DMS114 treated with DMSO at 0.1 percent for 48 hours (cell line): ENCODE results near the gene METTL15.
"Not testable (repeated sequence)": the region's sequence is repeated elsewhere in the genome, so short reads cannot be mapped to it uniquely, and the experiment has no call there.

Experiments used
- DNase-seq: peaks from one replicate; lab custom pipeline; 2025; ENCODE audit not compliant: unreplicated experiment; lab: John Stamatoyannopoulos, UW

Gene METTL15

GRCh38 chr11:28108958-28109357 lies 770 bp downstream of the METTL15 start:
- no peak for DNase-seq

GRCh38 chr11:28110108-28110820 lies 2.1 kb downstream of the METTL15 start:
- peak; percentile 12 for DNase-seq

GRCh38 chr11:28110821-28111200 lies 2.6 kb downstream of the METTL15 start:
- DNase-seq = no peak

DNA sequence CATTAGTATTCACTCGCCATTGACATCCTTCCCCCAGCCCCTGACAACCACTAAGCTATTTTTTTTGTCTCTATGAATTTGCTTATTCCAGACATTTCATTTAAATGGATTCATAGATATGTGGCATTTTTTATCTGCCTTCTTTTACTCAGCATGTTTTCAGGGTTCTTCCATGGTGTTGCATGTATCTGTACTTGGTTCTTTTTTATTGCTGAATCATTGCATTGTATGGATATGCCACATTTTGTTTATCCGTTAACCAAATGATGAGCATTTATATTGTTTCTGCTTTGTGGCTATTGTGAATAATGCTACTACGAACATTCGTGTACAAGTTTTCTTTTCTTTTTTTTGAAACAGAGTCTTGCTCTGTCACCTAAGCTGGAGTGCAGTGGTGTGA lies 5.9 kb downstream of the METTL15 start:
- DNase-seq = no peak

- DNase-seq = no peak
Measured at GRCh38 chr11:28114731-28115130, 6.5 kb downstream of the METTL15 start.

- no peak for DNase-seq
Measured at GRCh38 chr11:28117712-28118111, 9.5 kb downstream of the METTL15 start.

GRCh38 chr11:28123151-28123581 lies 15.0 kb downstream of the METTL15 start:
- no peak for DNase-seq

DNA sequence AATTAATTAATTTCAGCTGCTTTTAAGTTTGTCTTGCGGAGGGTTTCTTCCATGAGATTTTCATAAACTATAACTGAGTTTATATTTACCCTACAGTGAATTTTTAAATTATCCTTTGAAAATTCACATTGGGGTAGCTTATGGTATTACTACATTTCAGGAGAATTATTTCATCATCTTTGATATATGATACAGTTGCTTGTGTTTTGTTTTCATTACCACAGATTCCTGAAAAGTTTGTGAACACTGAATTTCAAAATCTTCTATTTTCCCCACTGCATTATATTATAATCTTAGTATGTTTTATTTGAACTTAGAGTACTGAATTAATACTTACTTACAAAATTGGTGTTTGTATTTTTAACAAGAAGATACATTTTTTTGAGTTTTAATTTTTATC lies 24.4 kb downstream of the METTL15 start:
- DNase-seq = no peak

- no peak for DNase-seq
Measured at GRCh38 chr11:28133146-28133545, 25.0 kb downstream of the METTL15 start.

GRCh38 chr11:28136157-28136556 lies 28.0 kb downstream of the METTL15 start:
- not testable (repeated sequence) for DNase-seq

GRCh38 chr11:28137366-28137765 lies 29.2 kb downstream of the METTL15 start:
- no peak for DNase-seq

DNA sequence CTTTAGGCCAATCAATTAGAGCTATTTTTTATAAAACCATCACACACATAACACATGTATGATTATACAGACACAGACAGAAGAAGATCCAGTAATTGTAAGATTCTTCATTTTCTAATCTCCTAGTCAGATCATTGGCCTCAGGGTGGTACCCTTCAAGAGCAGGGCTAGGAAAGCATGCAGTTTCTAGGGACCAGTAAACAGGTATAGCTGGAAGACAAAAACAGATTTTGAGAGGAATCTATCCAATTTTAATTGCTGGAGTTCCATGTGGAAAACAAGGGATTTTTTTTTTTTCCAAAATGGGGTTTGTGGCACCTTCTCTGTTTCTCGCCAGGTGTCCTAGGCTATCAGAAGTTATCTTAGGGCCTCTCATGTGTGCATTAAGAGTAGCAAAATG lies 29.6 kb downstream of the METTL15 start:
- DNase-seq = no peak

DNA sequence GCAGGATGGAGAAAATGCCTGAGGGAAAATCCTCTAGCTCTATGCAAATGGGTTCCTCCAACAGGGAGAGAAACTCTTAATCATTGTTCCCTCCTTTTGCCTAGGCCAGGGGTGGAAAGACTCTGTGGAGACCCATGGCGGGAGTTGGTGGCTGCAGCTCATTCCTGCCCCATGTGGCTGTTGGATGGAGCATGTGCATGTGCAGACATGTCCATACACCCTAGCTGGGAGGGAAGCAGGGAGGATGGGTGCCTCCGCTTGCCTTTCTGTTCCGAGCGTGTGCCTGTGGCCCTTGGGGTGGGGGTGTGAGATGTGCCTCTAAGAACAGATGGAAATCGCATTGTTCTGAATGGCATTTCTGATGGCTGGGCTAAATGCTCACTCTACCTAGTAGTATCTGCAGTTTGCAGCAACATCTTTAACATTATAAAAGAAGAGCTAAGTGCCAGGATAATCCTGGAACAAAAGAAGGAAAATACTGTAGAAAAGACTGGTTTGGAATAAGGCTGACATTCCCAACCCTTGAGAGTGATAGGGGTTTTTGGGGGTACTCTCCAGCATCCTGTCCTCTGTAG lies 31.7 kb downstream of the METTL15 start:
- no peak for DNase-seq

- DNase-seq = no peak
Measured at GRCh38 chr11:28140689-28141455, 32.7 kb downstream of the METTL15 start.

GRCh38 chr11:28142724-28143123 lies 34.5 kb downstream of the METTL15 start:
- DNase-seq = no peak

DNA sequence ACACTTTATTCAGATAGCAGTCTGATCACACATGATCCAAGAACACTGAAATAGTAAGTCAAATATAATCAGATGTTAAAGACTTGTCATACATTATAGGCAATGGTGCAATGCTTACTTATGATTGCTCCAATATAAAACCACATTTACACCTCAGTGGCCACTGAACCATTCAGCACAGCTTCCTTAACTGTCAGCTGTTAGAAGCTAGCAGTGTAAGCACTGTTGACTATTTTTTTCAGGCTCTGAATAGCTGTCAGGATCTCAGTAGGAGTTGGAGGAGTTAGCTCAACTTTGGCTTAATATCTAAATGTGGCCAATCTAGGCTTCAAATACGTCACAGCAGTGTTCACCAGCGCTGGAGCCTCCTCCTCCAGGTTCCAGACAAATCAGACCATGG lies 36.6 kb downstream of the METTL15 start:
- DNase-seq = no peak

- no peak for DNase-seq
Measured at GRCh38 chr11:28146123-28146751, 38.0 kb downstream of the METTL15 start.

GRCh38 chr11:28152743-28153142 lies 44.6 kb downstream of the METTL15 start:
- DNase-seq = no peak

GRCh38 chr11:28153586-28153985 lies 45.4 kb downstream of the METTL15 start:
- DNase-seq = no peak

- DNase-seq = no peak
Measured at GRCh38 chr11:28168718-28169117, 60.5 kb downstream of the METTL15 start.

DNA sequence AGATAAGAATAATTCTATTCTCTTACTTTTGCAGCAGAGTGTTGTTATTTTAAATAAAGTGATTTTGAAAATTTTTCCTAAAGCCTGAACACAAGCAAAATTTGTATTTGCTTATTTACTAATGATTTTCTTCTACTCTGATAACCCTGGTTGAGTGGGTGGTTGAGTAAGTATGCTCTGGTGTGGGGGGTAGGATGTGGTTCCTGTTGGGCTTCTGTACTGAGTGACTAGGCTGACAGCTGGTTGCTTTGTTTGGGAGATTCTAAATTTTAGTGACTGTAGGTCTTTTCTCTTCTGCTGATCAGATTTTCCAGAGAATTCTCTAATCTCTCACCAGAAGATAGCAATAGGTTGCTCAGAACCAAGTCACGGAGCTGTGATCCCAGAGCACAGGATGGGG lies 61.6 kb downstream of the METTL15 start:
- DNase-seq = no peak

DNA sequence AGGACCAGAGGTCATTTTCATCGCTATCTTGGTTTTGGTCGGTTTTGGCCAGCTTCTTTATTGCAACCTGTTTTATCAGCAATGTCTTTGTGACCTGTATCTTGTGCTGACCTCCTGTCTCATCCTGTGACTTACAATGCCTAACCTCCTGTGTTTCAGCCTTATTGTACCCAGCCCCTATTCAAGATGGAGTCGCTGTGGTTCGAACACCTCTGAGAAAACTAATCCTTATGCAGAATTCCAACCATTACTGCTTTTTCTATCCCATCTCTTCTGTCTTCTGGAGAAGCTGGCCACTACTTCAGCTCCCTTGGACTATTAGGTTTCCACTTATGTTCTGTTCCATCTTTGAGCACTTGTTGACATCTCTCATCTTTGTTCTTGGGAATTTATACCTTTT lies 62.6 kb downstream of the METTL15 start:
- no peak for DNase-seq
